Erythroblast (primary cell): ENCODE measurements around the gene RREB1.

Source experiments
- GATA1 ChIP-seq: IDR thresholded peaks from 2 replicates; pipeline ENCODE4 v1.6.1; 2011; ENCODE audit warnings: low read depth, mild to moderate bottlenecking, control low read depth, low read length, moderate library complexity
- POLR2A ChIP-seq: IDR thresholded peaks from 2 replicates; pipeline ENCODE4 v1.6.1; 2011; ENCODE audit warnings: mild to moderate bottlenecking, low read length

GRCh38 chr6:7137335-7138045 is 29.7 kb downstream of the RREB1 start:
- TF ChIP-seq POLR2A (peak; percentile 52), GATA1 (no peak)
